GM23338 (cell line): ENCODE data around the gene MYCBP2.

Experiments
- CREB1 ChIP-seq: fragments of 250-450 bp; sonication (Bioruptor Pico); IDR thresholded peaks from 2 replicates; pipeline ENCODE4 v1.5.0; 2020; ENCODE audit warnings: low read depth, mild to moderate bottlenecking, moderate library complexity
- CTCF ChIP-seq, 2 experiments: fragments of 200-600 bp in 1 of 2; sonication (generic) in 1 of 2; conservative IDR thresholded peaks; 2 replicates each; pipeline versions ENCODE4 v1.5.1 to v1.6.1; 2016 to 2017; ENCODE audit warnings: antibody characterized with exemption in 2 of 2, low read depth in 2 of 2, mild to moderate bottlenecking in 2 of 2, moderate library complexity in 1 of 2
- EZH2 ChIP-seq: fragments of 200-600 bp; sonication (generic); IDR thresholded peaks from one replicate; pipeline ENCODE4 v1.8.0; 2017; ENCODE audit warnings: antibody characterized with exemption, mild to moderate bottlenecking, low read depth; ENCODE audit not compliant: unreplicated experiment
- EZH2phosphoT487 ChIP-seq: fragments of 200-600 bp; sonication (generic); IDR thresholded peaks from one replicate; pipeline ENCODE4 v1.8.1; 2018; ENCODE audit warnings: antibody characterized with exemption; ENCODE audit not compliant: unreplicated experiment
- POLR2AphosphoS5 ChIP-seq: IDR thresholded peaks from 2 replicates; pipeline ENCODE4 v1.6.1; 2016; ENCODE audit warnings: antibody characterized with exemption, low read depth
- ZNF114 ChIP-seq: fragments of 250-450 bp; sonication (Bioruptor Pico); IDR thresholded peaks from 2 replicates; pipeline ENCODE4 v1.5.0; 2020; ENCODE audit warnings: mild to moderate bottlenecking, moderate library complexity
- ZNF331 ChIP-seq: fragments of 250-450 bp; sonication (Bioruptor Pico); IDR thresholded peaks from 2 replicates; pipeline ENCODE4 v1.5.0; 2020; ENCODE audit warnings: low read depth, mild to moderate bottlenecking, moderate library complexity
- ZNF462 ChIP-seq: fragments of 250-450 bp; sonication (Bioruptor Pico); IDR thresholded peaks from 2 replicates; pipeline ENCODE4 v1.5.0; 2020; ENCODE audit warnings: mild to moderate bottlenecking, moderate library complexity
- TF ChIP-seq, protein P1 (sequence below): IDR thresholded peaks from 2 replicates; pipeline ENCODE4 v1.6.1; 2016; ENCODE audit warnings: antibody characterized with exemption
- TF ChIP-seq, protein P2 (sequence below): IDR thresholded peaks from one replicate; pipeline ENCODE4 v1.6.1; 2018; ENCODE audit warnings: antibody characterized with exemption; ENCODE audit not compliant: unreplicated experiment

GRCh38 chr13:77306458-77306857 is 20.4 kb downstream of the MYCBP2 start:
- TF ChIP-seq, protein P1, sequence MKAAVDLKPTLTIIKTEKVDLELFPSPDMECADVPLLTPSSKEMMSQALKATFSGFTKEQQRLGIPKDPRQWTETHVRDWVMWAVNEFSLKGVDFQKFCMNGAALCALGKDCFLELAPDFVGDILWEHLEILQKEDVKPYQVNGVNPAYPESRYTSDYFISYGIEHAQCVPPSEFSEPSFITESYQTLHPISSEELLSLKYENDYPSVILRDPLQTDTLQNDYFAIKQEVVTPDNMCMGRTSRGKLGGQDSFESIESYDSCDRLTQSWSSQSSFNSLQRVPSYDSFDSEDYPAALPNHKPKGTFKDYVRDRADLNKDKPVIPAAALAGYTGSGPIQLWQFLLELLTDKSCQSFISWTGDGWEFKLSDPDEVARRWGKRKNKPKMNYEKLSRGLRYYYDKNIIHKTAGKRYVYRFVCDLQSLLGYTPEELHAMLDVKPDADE: no peak
- no peak for TF ChIP-seq EZH2phosphoT487
- no peak for TF ChIP-seq EZH2
- no peak for TF ChIP-seq CTCF (conservative IDR thresholded peaks at IDR 0.05; ENCODE audit: low read depth in 2 of 2)
- no peak for TF ChIP-seq POLR2AphosphoS5
- TF ChIP-seq, protein P2, sequence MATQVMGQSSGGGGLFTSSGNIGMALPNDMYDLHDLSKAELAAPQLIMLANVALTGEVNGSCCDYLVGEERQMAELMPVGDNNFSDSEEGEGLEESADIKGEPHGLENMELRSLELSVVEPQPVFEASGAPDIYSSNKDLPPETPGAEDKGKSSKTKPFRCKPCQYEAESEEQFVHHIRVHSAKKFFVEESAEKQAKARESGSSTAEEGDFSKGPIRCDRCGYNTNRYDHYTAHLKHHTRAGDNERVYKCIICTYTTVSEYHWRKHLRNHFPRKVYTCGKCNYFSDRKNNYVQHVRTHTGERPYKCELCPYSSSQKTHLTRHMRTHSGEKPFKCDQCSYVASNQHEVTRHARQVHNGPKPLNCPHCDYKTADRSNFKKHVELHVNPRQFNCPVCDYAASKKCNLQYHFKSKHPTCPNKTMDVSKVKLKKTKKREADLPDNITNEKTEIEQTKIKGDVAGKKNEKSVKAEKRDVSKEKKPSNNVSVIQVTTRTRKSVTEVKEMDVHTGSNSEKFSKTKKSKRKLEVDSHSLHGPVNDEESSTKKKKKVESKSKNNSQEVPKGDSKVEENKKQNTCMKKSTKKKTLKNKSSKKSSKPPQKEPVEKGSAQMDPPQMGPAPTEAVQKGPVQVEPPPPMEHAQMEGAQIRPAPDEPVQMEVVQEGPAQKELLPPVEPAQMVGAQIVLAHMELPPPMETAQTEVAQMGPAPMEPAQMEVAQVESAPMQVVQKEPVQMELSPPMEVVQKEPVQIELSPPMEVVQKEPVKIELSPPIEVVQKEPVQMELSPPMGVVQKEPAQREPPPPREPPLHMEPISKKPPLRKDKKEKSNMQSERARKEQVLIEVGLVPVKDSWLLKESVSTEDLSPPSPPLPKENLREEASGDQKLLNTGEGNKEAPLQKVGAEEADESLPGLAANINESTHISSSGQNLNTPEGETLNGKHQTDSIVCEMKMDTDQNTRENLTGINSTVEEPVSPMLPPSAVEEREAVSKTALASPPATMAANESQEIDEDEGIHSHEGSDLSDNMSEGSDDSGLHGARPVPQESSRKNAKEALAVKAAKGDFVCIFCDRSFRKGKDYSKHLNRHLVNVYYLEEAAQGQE: no peak
- no peak for TF ChIP-seq ZNF331 (CRISPR knock-in tag)
- TF ChIP-seq CREB1: no peak
- no peak for TF ChIP-seq ZNF462
- no peak for TF ChIP-seq ZNF114
